ENCODE data around the gene IRAK2. TPM values are rescaled to one million over a fixed set of nuclear protein-coding genes. Genes with fewer than 3 reads are reported as not detected.

Gene IRAK2
- total RNA-seq, 2 donors from 2014 or later, result 5.1 to 7.6 TPM

DNA sequence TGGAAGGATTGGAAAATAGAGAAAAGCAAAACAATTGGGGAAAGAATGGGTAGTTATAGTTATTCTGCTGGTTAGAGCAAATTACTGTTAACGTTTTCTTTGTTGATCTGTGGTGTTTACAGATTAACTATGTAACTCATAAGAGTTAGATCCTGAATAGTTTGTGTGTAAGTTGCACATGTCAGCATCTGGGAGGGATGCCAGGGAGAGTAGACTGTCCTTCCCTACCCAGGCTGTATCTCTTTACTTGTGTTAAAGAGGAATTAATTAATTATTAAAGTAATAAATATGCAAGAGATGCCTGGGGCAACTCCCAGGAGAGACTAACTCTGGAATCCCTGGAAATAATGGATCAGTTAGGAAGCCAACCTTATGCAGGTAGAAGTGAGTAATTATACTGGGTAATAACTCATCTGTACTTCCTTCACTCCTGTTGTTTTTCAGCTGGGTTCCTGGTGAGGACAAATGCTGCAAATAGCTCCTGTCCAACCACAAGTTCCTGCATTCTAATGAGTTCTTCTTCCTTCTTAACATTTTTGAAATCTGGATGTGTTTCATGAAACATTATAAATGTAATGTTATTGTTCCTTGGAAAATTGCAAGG is 109.1 kb downstream of the IRAK2 start:
- WGBS, result 9% methylated on average over 1 of the region's 1 CpG
- Histone ChIP-seq H3K4me1 (replicated peaks) (peaks cover 5% of the 10 kb centered on the region), H3K27me3 (replicated peaks; ENCODE audit: insufficient read depth) (no peaks in the 10 kb centered on the region), H3K9me3 (no peaks in the 10 kb centered on the region), H3K36me3 (peaks cover 3 to 6% of the 10 kb centered on the region in 2 donors), H3K4me3 (no peak overlapping the region), H3K27ac (no peak overlapping the region)
- no peak for TF ChIP-seq POLR2AphosphoS5 (IDR thresholded peaks at IDR 0.05)
- TF ChIP-seq POLR2A (IDR thresholded peaks at IDR 0.05), result no peak
- TF ChIP-seq, protein P1, sequence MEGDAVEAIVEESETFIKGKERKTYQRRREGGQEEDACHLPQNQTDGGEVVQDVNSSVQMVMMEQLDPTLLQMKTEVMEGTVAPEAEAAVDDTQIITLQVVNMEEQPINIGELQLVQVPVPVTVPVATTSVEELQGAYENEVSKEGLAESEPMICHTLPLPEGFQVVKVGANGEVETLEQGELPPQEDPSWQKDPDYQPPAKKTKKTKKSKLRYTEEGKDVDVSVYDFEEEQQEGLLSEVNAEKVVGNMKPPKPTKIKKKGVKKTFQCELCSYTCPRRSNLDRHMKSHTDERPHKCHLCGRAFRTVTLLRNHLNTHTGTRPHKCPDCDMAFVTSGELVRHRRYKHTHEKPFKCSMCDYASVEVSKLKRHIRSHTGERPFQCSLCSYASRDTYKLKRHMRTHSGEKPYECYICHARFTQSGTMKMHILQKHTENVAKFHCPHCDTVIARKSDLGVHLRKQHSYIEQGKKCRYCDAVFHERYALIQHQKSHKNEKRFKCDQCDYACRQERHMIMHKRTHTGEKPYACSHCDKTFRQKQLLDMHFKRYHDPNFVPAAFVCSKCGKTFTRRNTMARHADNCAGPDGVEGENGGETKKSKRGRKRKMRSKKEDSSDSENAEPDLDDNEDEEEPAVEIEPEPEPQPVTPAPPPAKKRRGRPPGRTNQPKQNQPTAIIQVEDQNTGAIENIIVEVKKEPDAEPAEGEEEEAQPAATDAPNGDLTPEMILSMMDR (IDR thresholded peaks at IDR 0.05), result no peak
- intact Hi-C loops (cut with DNase I), result no loop called here
- no peak for DNase-seq (ENCODE audit: low spot score)

DNA sequence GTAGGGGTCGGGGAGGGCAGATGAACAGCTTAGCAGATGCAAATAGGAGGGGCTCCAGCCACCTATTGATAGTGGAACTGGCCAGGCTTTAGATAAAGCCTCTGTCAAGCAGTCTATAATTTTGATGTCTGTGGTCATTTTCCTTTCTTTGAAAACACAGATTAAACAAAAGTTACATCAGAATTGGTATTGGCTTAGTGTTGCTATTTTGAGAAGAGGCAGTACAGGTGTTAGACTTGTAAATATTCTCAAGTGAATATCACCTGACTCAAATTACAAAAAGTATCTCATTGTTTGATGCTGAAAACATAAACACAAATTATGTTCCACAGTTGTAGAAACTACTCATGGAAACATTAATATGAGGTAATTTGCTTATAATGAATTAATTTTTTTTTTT is 109.9 kb downstream of the IRAK2 start:
- no peak for TF ChIP-seq POLR2A (IDR thresholded peaks at IDR 0.05)
- TF ChIP-seq, protein P1 (IDR thresholded peaks at IDR 0.05), result no peak
- no peak for TF ChIP-seq POLR2AphosphoS5 (IDR thresholded peaks at IDR 0.05)
- Histone ChIP-seq H3K4me3 (no peak overlapping the region), H3K9me3 (no peaks in the 10 kb centered on the region), H3K4me1 (replicated peaks) (peaks cover 5% of the 10 kb centered on the region), H3K27me3 (replicated peaks; ENCODE audit: insufficient read depth) (no peaks in the 10 kb centered on the region), H3K27ac (no peak overlapping the region), H3K36me3 (peaks cover 3 to 14% of the 10 kb centered on the region in 2 donors)
- DNase-seq (ENCODE audit: low spot score), result no peak
- 82% methylated on average over 1 of the region's 1 CpG for WGBS
- intact Hi-C loops (cut with DNase I), result no loop called here

DNA sequence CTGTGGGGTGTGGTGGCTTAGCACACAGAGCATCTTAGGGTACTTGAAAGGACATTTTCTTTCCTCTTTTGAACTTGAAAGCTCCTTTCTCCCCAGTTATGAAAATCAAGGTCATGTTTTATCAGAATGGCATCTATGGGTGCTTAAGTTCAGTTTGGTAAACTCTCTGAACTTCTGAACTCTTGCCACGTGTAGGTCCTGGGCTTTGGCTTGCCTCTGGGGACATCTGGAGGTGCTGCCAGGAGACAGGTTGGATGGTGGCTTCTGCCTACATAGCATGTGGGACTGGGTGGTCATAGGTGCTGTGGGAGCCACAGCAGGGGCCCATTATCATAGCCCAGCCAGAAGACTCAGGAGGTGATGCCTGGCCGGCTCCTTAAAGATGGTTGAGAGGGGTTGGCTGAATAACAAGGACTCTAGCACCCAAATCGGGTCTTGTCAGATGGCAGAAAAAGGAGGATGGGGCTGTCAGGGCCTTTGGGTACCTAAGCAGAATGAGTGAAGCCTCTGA is 112.5 kb downstream of the IRAK2 start:
- no peak for DNase-seq (ENCODE audit: low spot score)
- peaks cover 3 to 22% of the 10 kb centered on the region in 2 donors for H3K36me3 ChIP-seq
- TF ChIP-seq, protein P1 (IDR thresholded peaks at IDR 0.05), result no peak
- TF ChIP-seq POLR2AphosphoS5 (IDR thresholded peaks at IDR 0.05) (no peak), POLR2A (IDR thresholded peaks at IDR 0.05) (no peak)

DNA sequence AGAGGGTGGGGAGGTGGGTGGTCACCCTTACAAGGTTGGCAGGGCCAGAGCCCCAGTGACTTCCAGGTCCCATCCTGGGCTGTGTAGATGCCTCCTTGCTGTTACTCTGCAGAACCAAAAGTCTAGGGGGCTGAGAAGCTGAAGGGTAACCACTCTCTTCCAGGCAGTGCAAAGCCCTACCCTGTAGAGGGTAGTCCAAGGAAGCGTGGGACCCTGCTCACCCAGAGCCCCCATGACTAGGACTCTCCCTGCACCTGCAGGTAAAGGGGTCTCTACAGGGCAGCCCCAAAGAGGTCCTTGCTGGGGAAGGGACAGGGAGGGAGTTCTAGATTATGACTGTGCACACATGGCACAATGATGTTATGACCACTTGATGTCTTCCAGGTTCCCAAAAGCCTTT is 113.8 kb downstream of the IRAK2 start:
- TF ChIP-seq, protein P1 (IDR thresholded peaks at IDR 0.05), result no peak
- no peak for TF ChIP-seq POLR2A (IDR thresholded peaks at IDR 0.05)
- TF ChIP-seq POLR2AphosphoS5 (IDR thresholded peaks at IDR 0.05), result no peak
- no peaks in the 10 kb centered on the region for H3K9me3 ChIP-seq
- H3K36me3 ChIP-seq, result peaks cover 3 to 22% of the 10 kb centered on the region in 2 donors
- no peak for DNase-seq (ENCODE audit: low spot score)
- H3K4me3 ChIP-seq, result no peak overlapping the region
- 100% methylated on average over 1 of the region's 1 CpG for WGBS
- intact Hi-C loops (cut with DNase I), result no loop called here
- no peak overlapping the region for H3K27ac ChIP-seq
- H3K4me1 ChIP-seq (replicated peaks), result peaks cover under 1% of the 10 kb centered on the region
- H3K27me3 ChIP-seq (replicated peaks; ENCODE audit: insufficient read depth), result no peaks in the 10 kb centered on the region

More for the DNA sequence above, 112.5 kb downstream of the IRAK2 start:
- no peaks in the 10 kb centered on the region for H3K27me3 ChIP-seq (replicated peaks; ENCODE audit: insufficient read depth)
- WGBS, result 85% methylated on average over 3 of the region's 3 CpGs
- peaks cover 5% of the 10 kb centered on the region for H3K4me1 ChIP-seq (replicated peaks)
- intact Hi-C loops (cut with DNase I), result no loop called here
- H3K9me3 ChIP-seq, result no peaks in the 10 kb centered on the region
- no peak overlapping the region for H3K4me3 ChIP-seq
- no peak overlapping the region for H3K27ac ChIP-seq
